Right lung (tissue), 5 donors: Measurements from ENCODE around the gene DOLPP1. TPM values are rescaled to one million over a fixed set of nuclear protein-coding genes. Genes with fewer than 3 reads are reported as not detected.

Source experiments
- DNase-seq, 2 donors: peaks; one replicate each; pipeline ENCODE4 v3.0.0-alpha.2; 2013
- polyA plus RNA-seq, 5 donors: library from polyadenylated mRNA; unstranded; fragments of 120-200 nt; gene quantifications; one replicate each; pipeline versions ENCODE4 v1.2.1 to v1.2.3, GENCODE V29; 2013; ENCODE audit warnings: inconsistent platforms in 1 of 5, low replicate concordance in 1 of 5; ENCODE audit not compliant: insufficient read length in 5 of 5, insufficient read depth in 1 of 5

Gene DOLPP1
- polyA plus RNA-seq, 5 donors = 13.2 to 18.4 (median 14.7) TPM

DNA sequence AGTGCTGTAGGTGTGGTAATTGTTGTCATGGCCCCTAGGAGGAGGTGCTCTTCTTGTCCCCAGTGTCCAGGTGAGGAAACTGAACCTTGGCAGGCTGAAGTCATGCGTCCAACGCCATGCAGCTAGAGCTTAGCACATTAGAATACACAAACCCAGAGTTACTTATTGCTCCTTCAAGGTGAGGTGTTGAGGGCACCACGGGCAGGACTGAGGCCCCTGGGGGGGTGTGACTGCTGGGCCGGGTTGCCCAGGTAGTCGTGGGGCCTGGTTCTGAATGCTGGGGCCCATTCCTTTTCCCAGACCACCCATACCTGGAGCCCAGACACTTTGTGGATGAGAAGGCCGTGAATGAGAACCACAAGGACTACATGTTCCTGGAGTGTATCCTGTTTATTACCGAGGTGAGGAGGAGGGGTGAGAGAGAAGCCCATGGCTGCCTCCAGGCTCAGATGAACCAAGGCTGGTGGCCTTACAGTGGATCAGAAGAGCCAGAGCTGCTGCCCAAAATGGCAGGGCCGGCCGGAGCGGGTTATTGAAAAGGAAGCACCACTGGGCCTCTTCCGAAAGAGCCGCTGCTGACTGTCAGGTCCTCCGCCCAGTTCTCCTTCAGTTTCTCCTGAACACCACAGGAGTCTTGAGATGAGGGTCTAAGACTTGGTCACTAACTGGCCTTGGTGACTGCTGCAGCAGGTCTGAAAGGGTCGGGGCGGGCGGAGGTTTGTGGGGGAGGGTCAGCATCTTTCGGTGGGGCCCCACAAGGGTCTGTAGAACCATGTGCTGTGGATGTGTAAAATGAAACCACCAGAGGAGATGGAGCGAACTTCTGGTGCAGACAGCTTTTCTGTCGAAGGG lies 56.6 kb downstream of the DOLPP1 start:
- DNase-seq = no peak

DNA sequence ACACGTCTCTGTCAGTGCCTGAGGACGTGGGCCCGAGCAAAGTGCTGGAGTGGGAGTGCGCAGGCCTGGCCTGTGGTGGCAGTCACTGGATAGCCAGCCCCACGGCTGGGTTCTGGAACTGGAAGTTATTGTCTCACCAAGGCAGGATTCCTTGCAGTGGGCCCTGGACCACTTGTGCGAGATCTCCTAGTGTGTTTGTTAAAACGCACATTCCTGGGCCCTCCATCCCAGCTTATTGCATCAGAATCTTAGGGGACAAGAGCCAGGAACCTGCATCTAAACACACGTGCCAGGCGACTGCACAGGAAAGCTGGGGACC lies 57.2 kb downstream of the DOLPP1 start:
- no peak for DNase-seq

- DNase-seq = peak; percentile 38 to 57
These were observed 57.7 kb downstream of the DOLPP1 start for GRCh38 chr9:129138476-129139232.

DNA sequence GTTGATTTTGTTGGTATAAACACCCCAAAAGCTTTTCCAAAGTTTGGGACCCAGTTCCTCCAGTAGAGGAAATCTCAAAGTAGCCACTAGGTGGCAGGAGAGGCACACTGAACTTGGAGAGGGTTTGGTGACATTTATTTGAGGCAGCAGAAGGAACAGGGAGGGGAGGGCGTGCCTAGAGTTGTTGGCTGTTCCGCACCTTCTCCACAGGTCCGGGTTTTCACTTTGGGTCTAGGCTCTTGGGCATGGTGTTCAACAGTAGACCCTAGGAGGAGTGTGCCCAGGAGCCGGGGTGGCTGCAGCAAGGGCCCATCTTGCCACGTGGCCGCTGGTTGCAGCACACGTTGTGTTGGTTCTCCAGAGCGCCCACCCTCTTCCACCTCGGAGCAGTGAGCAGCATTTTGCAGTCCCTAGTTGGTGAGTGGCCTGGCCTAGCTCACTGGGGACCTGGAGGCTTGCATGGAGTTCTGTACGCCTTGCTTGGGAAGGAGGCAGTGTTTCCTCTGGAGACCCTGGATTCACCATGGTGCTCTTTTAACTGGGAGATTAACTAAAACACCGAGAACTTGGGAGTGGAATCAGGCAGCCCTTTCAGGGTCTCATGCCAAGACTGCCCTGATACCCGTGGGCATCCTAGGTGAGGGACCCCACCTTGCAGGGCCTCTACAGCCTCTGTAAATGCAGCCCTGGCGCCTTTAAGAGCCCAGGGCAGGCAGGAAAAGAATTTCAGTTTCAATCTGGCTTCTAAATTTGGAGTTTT lies 58.5 kb downstream of the DOLPP1 start:
- peak; percentile 84 to 89 for DNase-seq

GRCh38 chr9:129139993-129140396 lies 59.1 kb downstream of the DOLPP1 start:
- peak; percentile 98 for DNase-seq

Other genes with a start within 250 kb of the DOLPP1 start
- 10 to 100 TPM in 1 of 5 donors, 1 to 10 TPM in 4; 6.6 to 10.1 (median 7.9) TPM for gene KYAT1, start 199.2 kb upstream of the DOLPP1 start, polyA plus RNA-seq
- 10 to 100 TPM; 23.2 to 30.0 (median 26.5) TPM for gene LRRC8A, start 199.0 kb upstream of the DOLPP1 start, polyA plus RNA-seq
- 10 to 100 TPM; 33.0 to 48.7 (median 41.8) TPM for gene PHYHD1, start 160.1 kb upstream of the DOLPP1 start, polyA plus RNA-seq
- gene DOLK, start 133.5 kb upstream of the DOLPP1 start, polyA plus RNA-seq = 10 to 100 TPM in 3 of 5 donors, 1 to 10 TPM in 2; 8.8 to 13.4 (median 10.9) TPM
- 10 to 100 TPM; 48.7 to 66.7 (median 51.0) TPM for gene NUP188, start 133.4 kb upstream of the DOLPP1 start, polyA plus RNA-seq
- gene SH3GLB2, start 52.8 kb upstream of the DOLPP1 start, polyA plus RNA-seq = 10 to 100 TPM; 54.2 to 83.2 (median 67.8) TPM
- gene MIGA2, start 44.5 kb upstream of the DOLPP1 start, polyA plus RNA-seq = 10 to 100 TPM; 11.7 to 22.0 (median 18.9) TPM
- 10 to 100 TPM; 19.3 to 31.8 (median 22.0) TPM for gene CRAT, start 29.7 kb downstream of the DOLPP1 start, polyA plus RNA-seq
- gene PTPA, start 30.3 kb downstream of the DOLPP1 start, polyA plus RNA-seq = 100 to 1,000 TPM; 118 to 167 (median 126) TPM
- 10 to 100 TPM in 1 of 5 donors, 1 to 10 TPM in 4; 5.2 to 13.5 (median 8.0) TPM for gene IER5L, start 97.2 kb downstream of the DOLPP1 start, polyA plus RNA-seq